ENCODE data around the gene ASCC2.

The ASCC2 gene

GRCh38 chr22:29816980-29817379 is 21.1 kb downstream of the ASCC2 start:
- no peak for DNase-seq (ENCODE audit: low read depth in 3 of 3)

- DNase-seq (ENCODE audit: low read depth in 3 of 3) = no peak
Measured at GRCh38 chr22:29816539-29816938, 21.5 kb downstream of the ASCC2 start.

GRCh38 chr22:29816128-29816527 is 21.9 kb downstream of the ASCC2 start:
- no peak for DNase-seq (ENCODE audit: low read depth in 3 of 3)

- no peak for DNase-seq (ENCODE audit: low read depth in 3 of 3)
Measured at GRCh38 chr22:29815580-29815979, 22.5 kb downstream of the ASCC2 start.

GRCh38 chr22:29814003-29814402 is 24.1 kb downstream of the ASCC2 start:
- DNase-seq (ENCODE audit: low read depth in 3 of 3) = no peak

- no peak for DNase-seq (ENCODE audit: low read depth in 3 of 3)
Measured at GRCh38 chr22:29813563-29813962, 24.5 kb downstream of the ASCC2 start.

- no peak for DNase-seq (ENCODE audit: low read depth in 3 of 3)
Measured at GRCh38 chr22:29813126-29813525, 24.9 kb downstream of the ASCC2 start.

GRCh38 chr22:29811377-29811776 is 26.7 kb downstream of the ASCC2 start:
- DNase-seq (ENCODE audit: low read depth in 3 of 3) = no peak

GRCh38 chr22:29810216-29810615 is 27.9 kb downstream of the ASCC2 start:
- no peak for DNase-seq (ENCODE audit: low read depth in 3 of 3)

- DNase-seq (ENCODE audit: low read depth in 3 of 3) = no peak
Measured at GRCh38 chr22:29806196-29806595, 31.9 kb downstream of the ASCC2 start.

- DNase-seq (ENCODE audit: low read depth in 3 of 3) = no peak
Measured at GRCh38 chr22:29804985-29805384, 33.1 kb downstream of the ASCC2 start.

- DNase-seq (ENCODE audit: low read depth in 3 of 3) = no peak
Measured at GRCh38 chr22:29803190-29803589, 34.9 kb downstream of the ASCC2 start.

GRCh38 chr22:29801796-29802195 is 36.3 kb downstream of the ASCC2 start:
- DNase-seq (ENCODE audit: low read depth in 3 of 3) = no peak

- no peak for DNase-seq (ENCODE audit: low read depth in 3 of 3)
Measured at GRCh38 chr22:29801153-29801552, 36.9 kb downstream of the ASCC2 start.

GRCh38 chr22:29799217-29799680 is 38.8 kb downstream of the ASCC2 start:
- DNase-seq (ENCODE audit: low read depth in 3 of 3) = no peak

GRCh38 chr22:29798801-29799200 is 39.3 kb downstream of the ASCC2 start:
- no peak for DNase-seq (ENCODE audit: low read depth in 3 of 3)

- no peak for DNase-seq (ENCODE audit: low read depth in 3 of 3)
Measured at GRCh38 chr22:29798318-29798717, 39.8 kb downstream of the ASCC2 start.

- DNase-seq (ENCODE audit: low read depth in 3 of 3) = no peak
Measured at GRCh38 chr22:29797351-29797750, 40.7 kb downstream of the ASCC2 start.

- no peak for DNase-seq (ENCODE audit: low read depth in 3 of 3)
Measured at GRCh38 chr22:29795663-29796062, 42.4 kb downstream of the ASCC2 start.

- no peak for DNase-seq (ENCODE audit: low read depth in 3 of 3)
Measured at GRCh38 chr22:29793396-29793795, 44.7 kb downstream of the ASCC2 start.

GRCh38 chr22:29790061-29790460 is 48.0 kb downstream of the ASCC2 start:
- DNase-seq (ENCODE audit: low read depth in 3 of 3) = no peak

- no peak for DNase-seq (ENCODE audit: low read depth in 3 of 3)
Measured at GRCh38 chr22:29788339-29789279, 49.5 kb downstream of the ASCC2 start.

GRCh38 chr22:29787371-29787980 is 50.6 kb downstream of the ASCC2 start:
- DNase-seq (ENCODE audit: low read depth in 3 of 3) = no peak

Data from stimulated activated CD4-positive, alpha-beta T cell treated with anti-CD3 and anti-CD28 coated beads, TNF-alpha, amount 100 ng/mL, for 48 hours (primary cell).